ENCODE measurements around the gene SUGCT. TPM values are rescaled to one million over a fixed set of nuclear protein-coding genes. Genes with fewer than 3 reads are reported as not detected.
A peak's percentile ranks its signal among the peaks of the same experiment; 100 is the strongest.

Gene SUGCT
- 5.8 and 7.1 TPM in 2 replicates for total RNA-seq (ENCODE audit: low replicate concordance)
- long read RNA-seq, partial matches to known transcripts: 0 of 1 reads
- long read RNA-seq, other reads (novel, unspliced or antisense): 1 of 1 reads

DNA sequence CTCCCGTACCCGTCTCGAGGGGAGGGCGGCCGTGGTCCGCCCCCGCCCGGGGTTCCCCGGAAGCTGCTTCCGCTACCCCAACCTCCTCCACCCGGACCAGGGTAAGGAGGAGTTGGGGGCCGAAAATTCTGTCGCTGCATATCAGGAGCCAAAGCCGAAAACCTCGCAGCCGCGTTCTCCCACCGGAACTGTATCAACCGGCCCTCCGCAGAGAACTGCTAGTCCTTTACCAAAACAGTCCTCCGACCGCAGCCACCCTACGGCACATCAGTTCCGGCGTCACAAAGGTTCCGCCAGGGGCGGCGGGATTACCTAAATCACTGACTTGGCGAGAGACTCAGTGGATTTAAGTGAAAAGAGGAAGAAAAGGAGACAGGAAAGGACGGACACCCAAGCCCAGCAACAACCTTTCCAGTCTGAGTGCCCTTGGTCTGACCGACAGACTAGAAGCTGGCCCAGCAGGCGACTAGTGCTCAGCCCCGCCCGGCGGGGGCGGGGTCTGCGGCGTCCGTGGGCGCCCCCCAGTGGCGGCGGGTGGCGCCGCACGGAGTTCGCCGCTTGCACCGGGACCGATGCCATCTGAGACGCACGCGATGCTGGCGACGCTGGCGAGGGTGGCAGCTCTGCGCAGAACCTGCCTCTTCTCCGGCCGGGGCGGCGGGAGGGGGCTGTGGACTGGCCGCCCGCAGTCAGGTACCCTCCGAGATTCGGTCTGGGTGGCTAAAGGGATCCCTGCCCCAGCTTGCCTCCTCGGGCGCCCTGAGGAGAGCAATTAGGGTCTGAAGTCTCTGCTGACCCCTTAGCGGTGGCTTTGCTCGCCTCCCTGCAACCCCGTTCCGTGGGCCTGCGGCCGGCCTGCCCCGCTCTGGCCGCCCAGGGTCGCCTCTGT, at the start of gene SUGCT, which contains the start of gene MPLKIP:
TSS of gene SUGCT (plus strand) at position 578 of the 889 bp plus-strand sequence.
TSS of gene MPLKIP (minus strand) at position 195 of the 889 bp plus-strand sequence. CDS start at position 140, 55 bp downstream.
- H3K4me3 Mint-ChIP-seq: peak within 1 kb of the TSS; percentile 99
- H3K27me3 Mint-ChIP-seq: no peaks in the 10 kb centered on the region
- DNase-seq (ENCODE audit: extremely low spot score, unreplicated experiment): peak; percentile 90
- TF ChIP-seq CTCF (conservative IDR thresholded peaks at IDR 0.05): peak; percentile 99
- H3K9me3 Mint-ChIP-seq: no peaks in the 10 kb centered on the region
- H3K4me1 Mint-ChIP-seq (ENCODE audit: unreplicated experiment): peaks cover 12% of the 10 kb centered on the region
- peaks cover 7% of the 10 kb centered on the region for H3K36me3 Mint-ChIP-seq
- H3K27ac Mint-ChIP-seq: peak within 1 kb of the TSS; percentile 98

DNA sequence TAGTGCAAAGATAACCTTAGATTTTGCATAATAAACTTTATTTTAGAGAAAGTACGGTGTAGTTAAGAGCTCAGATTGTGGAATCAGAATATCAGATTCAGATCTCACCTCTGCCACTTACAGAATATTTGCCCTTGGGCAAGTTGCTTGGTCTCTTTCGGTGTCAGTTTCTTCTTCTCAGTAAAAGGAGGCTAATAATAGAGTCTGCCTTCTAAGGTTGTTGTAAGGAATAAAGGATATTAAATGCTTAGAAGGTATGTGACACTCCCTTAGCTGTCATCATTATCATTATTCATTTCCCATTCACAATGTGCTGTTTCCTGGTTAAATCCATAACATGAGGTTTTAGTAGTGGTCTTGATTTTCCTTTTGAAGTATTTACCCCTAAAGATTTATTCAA, 42.6 kb upstream of the SUGCT start:
- peaks cover 38% of the 10 kb centered on the region for H3K36me3 Mint-ChIP-seq
- no peaks in the 10 kb centered on the region for H3K9me3 Mint-ChIP-seq
- peak overlapping the region; percentile 88 for H3K27ac Mint-ChIP-seq
- peaks cover 12% of the 10 kb centered on the region for H3K4me1 Mint-ChIP-seq (ENCODE audit: unreplicated experiment)
- no peak overlapping the region for H3K4me3 Mint-ChIP-seq
- TF ChIP-seq CTCF (conservative IDR thresholded peaks at IDR 0.05): no peak
- DNase-seq (ENCODE audit: extremely low spot score, unreplicated experiment): no peak
- H3K27me3 Mint-ChIP-seq: no peaks in the 10 kb centered on the region

- Mint-ChIP-seq H3K27ac (peak overlapping the region; percentile 19), H3K4me1 (ENCODE audit: unreplicated experiment) (peaks cover 19% of the 10 kb centered on the region), H3K27me3 (no peaks in the 10 kb centered on the region), H3K36me3 (peaks cover 34% of the 10 kb centered on the region), H3K9me3 (no peaks in the 10 kb centered on the region), H3K4me3 (no peak overlapping the region)
- no peak for TF ChIP-seq CTCF (conservative IDR thresholded peaks at IDR 0.05)
- no peak for DNase-seq (ENCODE audit: extremely low spot score, unreplicated experiment)
Measured at GRCh38 chr7:40093631-40094350, 41.0 kb upstream of the SUGCT start.

DNA sequence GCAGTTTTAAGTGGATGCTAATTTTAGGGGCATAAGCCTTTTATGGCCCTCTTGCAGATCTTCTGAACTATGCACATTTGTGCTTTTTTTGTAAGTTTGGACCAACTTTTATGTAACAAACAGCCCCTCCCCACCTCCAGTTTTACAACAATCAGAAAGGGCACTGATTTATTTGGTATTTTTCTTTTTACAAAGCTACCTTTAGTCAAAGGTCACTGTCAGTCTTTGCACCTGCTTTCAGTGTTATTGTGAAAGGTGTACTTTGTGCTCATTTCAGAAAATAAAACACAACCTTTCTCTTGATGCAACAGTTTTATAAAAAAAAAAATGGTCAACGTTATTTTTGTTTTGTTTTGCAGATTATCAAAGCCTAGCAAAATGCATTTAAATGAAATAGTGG, 39.6 kb upstream of the SUGCT start:
- Mint-ChIP-seq H3K36me3 (peaks cover 27% of the 10 kb centered on the region), H3K27ac (no peak overlapping the region), H3K27me3 (no peaks in the 10 kb centered on the region), H3K4me1 (ENCODE audit: unreplicated experiment) (peaks cover 19% of the 10 kb centered on the region), H3K9me3 (no peaks in the 10 kb centered on the region), H3K4me3 (no peak overlapping the region)
- no peak for TF ChIP-seq CTCF (conservative IDR thresholded peaks at IDR 0.05)
- no peak for DNase-seq (ENCODE audit: extremely low spot score, unreplicated experiment)

- Mint-ChIP-seq H3K4me1 (ENCODE audit: unreplicated experiment) (peaks cover 19% of the 10 kb centered on the region), H3K27ac (no peak overlapping the region)
Measured at GRCh38 chr7:40095695-40096327, 39.0 kb upstream of the SUGCT start.

More at GRCh38 chr7:40095695-40096327, 39.0 kb upstream of the SUGCT start:
- DNase-seq (ENCODE audit: extremely low spot score, unreplicated experiment): no peak
- H3K27me3 Mint-ChIP-seq: no peaks in the 10 kb centered on the region
- no peak for TF ChIP-seq CTCF (conservative IDR thresholded peaks at IDR 0.05)
- peaks cover 27% of the 10 kb centered on the region for H3K36me3 Mint-ChIP-seq
- no peaks in the 10 kb centered on the region for H3K9me3 Mint-ChIP-seq
- no peak overlapping the region for H3K4me3 Mint-ChIP-seq

Data from type B pancreatic cell (in vitro differentiated cells).